Caco-2 (cell line): ENCODE data around the gene NDRG2. TPM values are rescaled to one million over a fixed set of nuclear protein-coding genes. Genes with fewer than 3 reads are reported as not detected.

Experiments used
- BruUV-seq: library from RNA; stranded (reverse); fragments of 400-500 nt; replicated peaks from 2 replicates; lab custom pipeline; 2021; lab: Mats Ljungman, UMichigan
- CTCF ChIA-PET: fragments of 300-600 bp; sonication (Branson Sonifier 250); formaldehyde crosslinking; loops from one replicate; lab custom pipeline; 2022; ENCODE audit warnings: antibody characterized with exemption; lab: Charles Lee
- POLR2A ChIA-PET: fragments of 300-600 bp; sonication (Branson Sonifier 250); formaldehyde crosslinking; loops from one replicate; lab custom pipeline; 2022; ENCODE audit warnings: antibody characterized with exemption; lab: Charles Lee
- DNase-seq, 2 experiments: peaks; one replicate each; pipeline versions ENCODE4 v3.0.0 to v3.0.0-alpha.2; 2020 to 2022
- H3K27me3 ChIP-seq: replicated peaks from 2 replicates; pipeline ENCODE4 v1.6.0; 2011; ENCODE audit warnings: low read length; ENCODE audit not compliant: control insufficient read depth, insufficient read depth
- H3K36me3 ChIP-seq: 2 replicates; pipeline ENCODE4 v1.5.1; 2011; ENCODE audit warnings: low read length; ENCODE audit not compliant: control insufficient read depth, insufficient read depth
- H3K4me1 ChIP-seq: fragments of 250-450 bp; sonication (Bioruptor Pico); 2 replicates; pipeline ENCODE4 v1.5.1; 2020; ENCODE audit warnings: mild to moderate bottlenecking
- H3K4me3 ChIP-seq: 2 replicates; pipeline ENCODE4 v1.5.1; 2011; ENCODE audit warnings: low read depth, mild to moderate bottlenecking, control low read depth, low read length
- H3K9me3 ChIP-seq: fragments of 250-450 bp; sonication (Bioruptor Pico); 2 replicates; pipeline ENCODE4 v1.5.1; 2020; ENCODE audit warnings: mild to moderate bottlenecking, moderate library complexity
- H3K27ac Mint-ChIP-seq: one replicate; pipeline ENCODE4 v1.8.0; 2022; ENCODE audit warnings: mixed read lengths; ENCODE audit not compliant: unreplicated experiment
- H3K27me3 Mint-ChIP-seq: one replicate; pipeline ENCODE4 v1.8.0; 2022; ENCODE audit warnings: mixed read lengths; ENCODE audit not compliant: insufficient read depth, unreplicated experiment
- H3K36me3 Mint-ChIP-seq: one replicate; pipeline ENCODE4 v1.8.0; 2022; ENCODE audit warnings: mild to moderate bottlenecking, mixed read lengths; ENCODE audit not compliant: insufficient read depth, unreplicated experiment
- H3K4me1 Mint-ChIP-seq: one replicate; pipeline ENCODE4 v1.8.0; 2022; ENCODE audit warnings: low read depth, mixed read lengths; ENCODE audit not compliant: unreplicated experiment
- H3K4me3 Mint-ChIP-seq: one replicate; pipeline ENCODE4 v1.8.0; 2022; ENCODE audit warnings: mild to moderate bottlenecking, moderate library complexity, mixed read lengths; ENCODE audit not compliant: unreplicated experiment
- H3K9me3 Mint-ChIP-seq: one replicate; pipeline ENCODE4 v1.8.0; 2022; ENCODE audit warnings: mixed read lengths; ENCODE audit not compliant: unreplicated experiment
- intact Hi-C: fragments of 100-400 bp; cut with micrococcal nuclease; formaldehyde crosslinking; loops from one replicate; pipeline ENCODE4 v1.10.0; 2022; ENCODE audit not compliant: unreplicated experiment
- total RNA-seq: library from RNA; stranded (reverse); gene quantifications from 2 replicates; pipeline ENCODE4 v1.2.3, GENCODE V29; 2022
- TF ChIP-seq, protein P1 (sequence below), 2 experiments: fragments of 200-600 bp in 1 of 2; IDR thresholded peaks; 1 replicate in 1 of 2; 2 replicates in 1 of 2; pipeline versions ENCODE4 v1.5.1 to v1.8.0; 2011 to 2022; ENCODE audit warnings: antibody characterized with exemption in 1 of 2, control low read depth in 1 of 2, inconsistent platforms in 1 of 2, low read depth in 1 of 2, low read length in 1 of 2, mild to moderate bottlenecking in 1 of 2, moderate library complexity in 1 of 2; ENCODE audit not compliant: insufficient read depth in 1 of 2, severe bottlenecking in 1 of 2, unreplicated experiment in 1 of 2

The NDRG2 gene
- total RNA-seq, 1 experiment from 2014 or later: 17.7 TPM

DNA sequence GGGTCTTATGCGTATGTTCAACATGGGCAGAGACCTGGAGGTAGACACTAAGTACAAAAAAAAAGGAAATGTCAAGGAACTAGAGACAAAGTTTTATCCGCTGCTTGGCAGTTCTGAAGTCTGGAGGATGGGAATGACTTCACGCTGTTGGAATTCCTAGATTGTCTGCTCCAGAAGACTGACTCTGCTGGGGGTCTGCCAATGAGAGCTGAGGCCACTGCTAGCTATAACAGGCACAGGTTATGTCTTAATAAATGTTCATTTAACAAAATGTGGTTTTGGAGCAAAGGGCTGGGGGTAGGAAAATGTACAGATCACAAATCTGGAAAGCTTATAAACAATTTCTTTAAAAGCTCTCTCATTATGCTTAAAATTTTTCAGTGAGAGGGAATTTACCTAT lies 38.6 kb upstream of the NDRG2 start:
- TF ChIP-seq, protein P1, sequence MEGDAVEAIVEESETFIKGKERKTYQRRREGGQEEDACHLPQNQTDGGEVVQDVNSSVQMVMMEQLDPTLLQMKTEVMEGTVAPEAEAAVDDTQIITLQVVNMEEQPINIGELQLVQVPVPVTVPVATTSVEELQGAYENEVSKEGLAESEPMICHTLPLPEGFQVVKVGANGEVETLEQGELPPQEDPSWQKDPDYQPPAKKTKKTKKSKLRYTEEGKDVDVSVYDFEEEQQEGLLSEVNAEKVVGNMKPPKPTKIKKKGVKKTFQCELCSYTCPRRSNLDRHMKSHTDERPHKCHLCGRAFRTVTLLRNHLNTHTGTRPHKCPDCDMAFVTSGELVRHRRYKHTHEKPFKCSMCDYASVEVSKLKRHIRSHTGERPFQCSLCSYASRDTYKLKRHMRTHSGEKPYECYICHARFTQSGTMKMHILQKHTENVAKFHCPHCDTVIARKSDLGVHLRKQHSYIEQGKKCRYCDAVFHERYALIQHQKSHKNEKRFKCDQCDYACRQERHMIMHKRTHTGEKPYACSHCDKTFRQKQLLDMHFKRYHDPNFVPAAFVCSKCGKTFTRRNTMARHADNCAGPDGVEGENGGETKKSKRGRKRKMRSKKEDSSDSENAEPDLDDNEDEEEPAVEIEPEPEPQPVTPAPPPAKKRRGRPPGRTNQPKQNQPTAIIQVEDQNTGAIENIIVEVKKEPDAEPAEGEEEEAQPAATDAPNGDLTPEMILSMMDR (IDR thresholded peaks at IDR 0.05; ENCODE audit: insufficient read depth in 1 of 2, low read depth in 1 of 2, low read length in 1 of 2, severe bottlenecking in 1 of 2, unreplicated experiment in 1 of 2): no peak
- Mint-ChIP-seq H3K27ac (no peak overlapping the region), H3K36me3 (no peaks in the 10 kb centered on the region), H3K4me3 (no peak overlapping the region), H3K27me3 (peaks cover 8% of the 10 kb centered on the region), H3K9me3 (no peaks in the 10 kb centered on the region), H3K4me1 (peaks cover 7% of the 10 kb centered on the region)
- ChIA-PET CTCF (interaction anchor here (0.7 kb wide), 1 partner anchor 41 kb away, joined by 3 read pairs; no protein-coding TSS in a partner anchor), POLR2A (no interaction called here)
- no TSS peak for BruUV-seq
- no peak overlapping the region for H3K4me3 ChIP-seq
- no peaks in the 10 kb centered on the region for H3K9me3 ChIP-seq
- intact Hi-C loops: no loop called here
- no peaks in the 10 kb centered on the region for H3K27me3 ChIP-seq
- DNase-seq: no peak
- no peaks in the 10 kb centered on the region for H3K36me3 ChIP-seq
- H3K4me1 ChIP-seq: no peaks in the 10 kb centered on the region

DNA sequence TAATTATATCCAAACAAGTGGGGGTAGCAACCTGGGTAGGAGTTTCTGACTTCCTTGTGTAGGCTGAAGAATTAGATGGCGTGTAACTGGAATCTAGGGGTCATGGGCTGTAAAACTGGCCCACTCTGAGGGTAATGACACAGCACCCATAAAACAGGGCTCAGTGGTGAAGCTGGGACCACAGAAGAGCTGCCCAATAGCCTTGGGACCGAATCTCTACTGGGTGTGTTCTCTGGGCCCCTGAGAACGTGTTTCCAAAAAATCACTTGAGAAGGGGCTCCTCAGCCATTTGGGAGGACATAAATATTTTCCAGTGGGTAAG lies 36.4 kb upstream of the NDRG2 start:
- BruUV-seq: no TSS peak
- TF ChIP-seq, protein P1 (IDR thresholded peaks at IDR 0.05; ENCODE audit: insufficient read depth in 1 of 2, low read depth in 1 of 2, low read length in 1 of 2, severe bottlenecking in 1 of 2, unreplicated experiment in 1 of 2): no peak
- H3K27me3 ChIP-seq: no peaks in the 10 kb centered on the region
- intact Hi-C loops: no loop called here
- Mint-ChIP-seq H3K4me3 (peak overlapping the region; percentile 5), H3K36me3 (no peaks in the 10 kb centered on the region), H3K4me1 (peaks cover 7% of the 10 kb centered on the region), H3K27me3 (peaks cover 6% of the 10 kb centered on the region), H3K27ac (no peak overlapping the region), H3K9me3 (no peaks in the 10 kb centered on the region)
- no peaks in the 10 kb centered on the region for H3K9me3 ChIP-seq
- ChIA-PET CTCF (interaction anchor here (1.1 to 1.8 kb wide), 2 partner anchors 47 to 132 kb away, joined by 3 to 4 read pairs; no protein-coding TSS in a partner anchor), POLR2A (no interaction called here)
- no peak overlapping the region for H3K4me3 ChIP-seq
- no peaks in the 10 kb centered on the region for H3K4me1 ChIP-seq
- DNase-seq: no peak
- H3K36me3 ChIP-seq: no peaks in the 10 kb centered on the region

DNA sequence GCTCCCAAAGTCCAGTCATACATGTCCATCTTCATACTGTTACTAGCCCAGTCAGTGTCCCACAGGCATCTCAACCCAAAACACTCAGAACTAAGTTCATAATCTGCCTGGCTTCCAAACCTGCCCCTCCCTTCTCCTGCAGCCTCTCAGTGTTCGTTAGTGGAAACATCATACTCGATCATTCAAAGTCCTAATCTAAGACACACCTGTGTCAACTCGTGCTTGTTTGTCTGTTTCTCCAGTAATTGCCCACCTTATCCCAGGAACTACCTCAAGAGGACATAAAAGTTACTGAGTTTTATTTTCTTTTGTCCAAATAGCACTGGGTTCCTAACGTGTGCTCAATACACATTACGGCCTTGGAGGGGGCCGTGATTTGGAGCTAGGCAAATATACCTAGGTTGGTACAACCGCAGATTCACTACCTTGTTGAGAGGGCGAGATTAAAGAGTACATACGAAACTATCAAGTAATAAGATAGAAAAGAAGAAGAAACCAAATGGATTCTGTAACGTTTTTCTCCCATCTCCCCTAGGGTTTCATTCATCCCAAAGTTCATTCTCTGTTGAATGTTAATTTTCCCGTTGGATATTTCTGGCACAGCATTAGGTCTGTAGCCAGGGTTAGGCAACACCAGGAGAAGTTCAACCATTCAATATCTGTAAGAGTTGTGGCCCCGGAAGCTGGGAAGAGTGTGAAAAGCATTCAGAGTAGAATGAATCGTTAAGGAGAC lies 35.9 kb upstream of the NDRG2 start:
- no peak for DNase-seq
- H3K27me3 ChIP-seq: no peaks in the 10 kb centered on the region
- peaks cover 2% of the 10 kb centered on the region; the same call in 1 of the 2 replicates for H3K4me1 ChIP-seq
- H3K4me3 ChIP-seq: no peak overlapping the region
- no TSS peak for BruUV-seq
- Mint-ChIP-seq H3K4me1 (peaks cover 7% of the 10 kb centered on the region), H3K4me3 (peak overlapping the region; percentile 5), H3K9me3 (no peaks in the 10 kb centered on the region), H3K27ac (no peak overlapping the region), H3K36me3 (no peaks in the 10 kb centered on the region), H3K27me3 (peaks cover 3% of the 10 kb centered on the region)
- ChIA-PET CTCF (interaction anchor here (1.1 to 1.8 kb wide), 2 partner anchors 46 to 132 kb away, joined by 3 to 4 read pairs; no protein-coding TSS in a partner anchor), POLR2A (no interaction called here)
- intact Hi-C loops: no loop called here
- H3K9me3 ChIP-seq: no peaks in the 10 kb centered on the region
- no peaks in the 10 kb centered on the region for H3K36me3 ChIP-seq
- TF ChIP-seq, protein P1 (IDR thresholded peaks at IDR 0.05; ENCODE audit: insufficient read depth in 1 of 2, low read depth in 1 of 2, low read length in 1 of 2, severe bottlenecking in 1 of 2, unreplicated experiment in 1 of 2): no peak
